ENCODE results near the gene FBN1.

Gene FBN1

GRCh38 chr15:48553559-48553958, 92.0 kb downstream of the FBN1 start:
- DNase-seq (ENCODE audit: low read depth), result no peak

- no peak for DNase-seq (ENCODE audit: low read depth)
These were observed 94.5 kb downstream of the FBN1 start for GRCh38 chr15:48550822-48551525.

GRCh38 chr15:48548455-48548854, 97.1 kb downstream of the FBN1 start:
- no peak for DNase-seq (ENCODE audit: low read depth)

DNA sequence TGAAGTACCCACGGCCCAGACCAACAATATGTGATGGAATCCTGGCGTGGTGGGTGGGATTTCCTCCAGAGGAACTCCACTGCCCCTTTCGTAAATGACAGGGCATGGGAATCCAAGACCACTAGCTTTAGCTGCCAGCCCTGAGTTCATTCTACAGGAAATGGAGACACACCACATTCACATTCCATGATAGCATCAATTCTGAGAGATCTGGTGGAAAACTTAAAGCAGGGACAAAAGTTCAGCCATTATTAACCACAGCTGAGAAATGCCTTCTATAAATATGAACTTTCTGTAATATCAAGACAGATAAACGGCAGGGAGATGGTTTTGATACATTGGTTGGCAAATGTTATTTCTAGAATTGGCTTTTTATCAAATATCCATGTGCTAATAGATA, 98.2 kb downstream of the FBN1 start:
- DNase-seq (ENCODE audit: low read depth), result no peak

GRCh38 chr15:48546296-48546695, 99.2 kb downstream of the FBN1 start:
- DNase-seq (ENCODE audit: low read depth), result no peak

DNA sequence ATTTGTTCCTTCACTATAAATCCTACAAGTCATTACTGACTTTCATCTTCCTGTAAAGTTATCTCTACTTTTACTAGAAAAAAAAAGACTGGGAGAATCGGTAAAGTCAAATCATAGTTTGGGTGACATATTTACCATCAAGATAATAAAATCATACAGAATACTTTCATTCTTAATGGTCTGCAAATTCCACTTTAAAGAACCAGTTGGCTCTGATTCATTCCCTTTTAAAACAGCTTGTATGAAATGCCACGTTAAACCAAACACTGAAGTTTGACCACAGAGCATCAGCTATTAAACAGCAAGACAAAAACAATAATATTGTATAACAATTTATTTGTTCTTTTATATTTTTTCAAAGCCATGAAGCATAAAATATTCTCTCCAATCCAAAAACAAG, 100.7 kb downstream of the FBN1 start:
- DNase-seq (ENCODE audit: low read depth), result no peak

DNA sequence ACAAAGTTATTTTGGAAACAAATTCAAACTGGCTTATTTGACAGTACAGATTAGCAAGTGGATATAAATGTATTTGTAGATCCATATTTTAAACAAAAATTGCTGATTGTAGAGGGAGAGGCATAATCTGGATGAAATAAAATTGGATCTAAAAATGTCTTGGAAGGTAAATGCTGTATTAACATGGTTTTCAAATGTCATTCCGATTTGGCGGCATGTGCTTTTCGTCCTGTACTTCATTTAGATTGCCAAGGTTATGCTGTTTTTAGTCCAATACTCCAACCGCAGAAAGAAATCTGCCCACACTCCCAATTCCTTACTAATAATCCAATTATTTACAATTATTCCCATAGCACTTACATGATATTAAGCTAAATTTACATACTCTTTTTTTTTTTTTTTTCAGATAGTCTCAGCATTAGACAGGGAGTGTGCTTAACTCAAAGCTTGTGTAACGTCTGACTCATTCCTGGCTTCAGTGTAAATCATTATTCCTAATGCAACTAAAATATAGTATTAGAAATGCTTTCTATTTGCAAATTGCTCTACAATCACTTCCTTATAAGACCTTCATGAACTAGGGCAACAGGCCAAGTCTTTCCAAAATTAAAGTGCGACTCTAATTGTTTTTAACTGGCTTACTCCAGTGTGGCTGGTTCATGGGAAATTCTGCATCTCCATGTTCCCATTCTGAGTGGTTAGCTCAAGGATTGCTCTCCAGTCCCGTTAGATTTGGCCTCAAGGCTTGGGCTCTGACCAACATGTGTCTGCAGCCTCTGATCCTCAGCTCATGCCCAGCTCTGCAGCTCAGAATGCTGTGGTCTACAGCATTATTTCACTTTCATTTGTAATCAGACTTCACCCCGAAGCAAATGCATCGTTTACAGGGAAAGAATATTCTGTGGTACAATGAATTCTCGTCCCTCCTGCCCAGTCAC, 103.9 kb downstream of the FBN1 start:
- no peak for DNase-seq (ENCODE audit: low read depth)

- DNase-seq (ENCODE audit: low read depth), result no peak
These were observed 104.8 kb downstream of the FBN1 start for GRCh38 chr15:48540756-48541155.

DNA sequence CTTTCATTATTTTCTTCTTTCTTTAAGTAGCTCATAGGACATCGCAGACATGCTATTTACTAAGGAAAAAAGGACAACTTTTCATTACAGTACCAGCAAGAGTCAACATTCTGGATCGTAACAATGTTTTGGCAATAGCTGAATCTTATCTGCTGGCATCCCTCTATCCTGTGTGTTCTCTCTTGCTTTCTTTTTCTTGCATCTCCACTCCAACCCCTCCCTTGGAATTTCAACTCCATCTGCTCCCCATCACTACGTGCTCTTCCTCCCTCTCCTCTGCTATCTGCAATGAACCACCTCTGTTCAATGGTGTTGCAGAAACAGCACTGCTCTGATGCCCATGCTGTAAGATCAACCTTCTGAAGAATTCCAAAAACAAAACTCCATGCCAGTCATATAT, 106.6 kb downstream of the FBN1 start:
- no peak for DNase-seq (ENCODE audit: low read depth)

DNA sequence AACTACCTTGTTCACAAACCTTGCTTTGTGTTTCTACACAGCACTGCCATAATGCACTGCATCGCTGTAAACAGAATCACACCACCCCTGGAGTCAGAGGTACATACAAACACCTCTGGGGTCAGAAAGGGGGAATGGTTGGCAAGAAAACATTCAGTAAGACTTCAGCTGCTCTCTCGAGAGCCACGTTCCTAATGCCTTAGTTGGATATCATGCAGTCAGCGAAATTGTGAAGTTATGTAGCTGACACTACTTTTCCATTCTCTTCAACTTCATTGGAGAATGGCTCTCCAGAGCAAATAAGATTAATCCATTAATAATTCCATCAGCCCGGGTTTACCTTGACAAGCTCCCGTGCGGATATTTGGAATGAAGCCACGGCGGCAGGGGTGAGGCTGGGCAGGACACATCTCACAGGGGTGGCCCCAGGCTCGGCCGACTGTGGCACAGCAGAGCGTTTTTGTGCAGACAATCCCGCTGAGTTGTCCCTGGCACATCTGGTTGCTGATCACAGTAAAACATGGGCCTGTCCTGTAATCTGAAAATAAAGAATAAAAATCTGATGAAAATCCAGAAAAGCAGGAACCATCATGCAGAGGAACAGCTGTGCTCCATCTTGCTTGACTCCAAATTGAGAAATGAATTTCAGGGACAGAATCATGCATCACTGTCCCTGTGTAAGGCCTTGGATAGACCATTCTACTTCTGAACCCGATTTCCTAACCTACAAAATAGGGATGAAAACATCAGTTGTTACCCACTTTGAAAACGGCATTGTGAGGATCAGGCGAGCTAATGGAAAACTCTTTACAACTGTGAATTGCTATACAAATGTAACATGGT, 108.0 kb downstream of the FBN1 start:
- no peak for DNase-seq (ENCODE audit: low read depth)

GRCh38 chr15:48536681-48537091, 108.8 kb downstream of the FBN1 start:
- DNase-seq (ENCODE audit: low read depth), result no peak

DNA sequence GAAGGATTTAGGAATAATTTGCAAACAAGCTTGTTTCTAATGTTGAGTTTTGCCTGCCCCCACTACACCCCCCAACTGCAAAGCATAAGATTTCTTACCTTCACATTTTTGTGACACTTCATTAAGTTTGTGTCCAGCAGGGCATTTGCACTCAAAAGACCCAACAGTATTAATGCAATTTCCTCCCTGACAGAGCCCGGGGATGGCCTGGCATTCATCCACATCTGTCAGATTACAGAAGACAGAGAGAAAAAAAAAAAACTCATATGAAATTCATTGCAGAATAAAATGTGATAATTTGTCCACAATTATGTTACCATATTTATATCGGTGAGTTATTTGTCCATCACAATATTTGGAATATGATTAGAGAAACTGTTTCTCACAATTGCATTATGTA, 111.5 kb downstream of the FBN1 start:
- no peak for DNase-seq (ENCODE audit: low read depth)

DNA sequence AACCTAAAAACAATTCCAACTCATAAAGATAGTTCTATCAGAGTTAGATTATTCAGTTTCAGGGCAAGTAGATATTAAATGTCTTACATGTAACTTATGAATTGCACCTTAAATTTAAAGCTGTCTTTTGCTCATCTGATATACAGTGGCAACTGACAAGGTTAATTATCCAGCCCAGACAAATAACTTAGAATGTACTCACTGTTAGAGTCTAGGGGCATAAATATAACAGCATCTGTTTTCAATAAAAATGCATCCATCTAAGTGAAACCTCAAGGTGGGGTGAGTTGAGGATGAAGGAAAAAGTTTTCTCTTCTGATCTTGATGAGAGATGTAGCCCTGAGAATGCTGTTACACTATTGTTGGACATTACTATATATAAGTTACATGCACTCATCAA, 112.6 kb downstream of the FBN1 start:
- DNase-seq (ENCODE audit: low read depth), result no peak

- DNase-seq (ENCODE audit: low read depth), result no peak
These were observed 115.0 kb downstream of the FBN1 start for GRCh38 chr15:48530528-48530927.

- DNase-seq (ENCODE audit: low read depth), result no peak
These were observed 116.6 kb downstream of the FBN1 start for GRCh38 chr15:48528921-48529320.

DNA sequence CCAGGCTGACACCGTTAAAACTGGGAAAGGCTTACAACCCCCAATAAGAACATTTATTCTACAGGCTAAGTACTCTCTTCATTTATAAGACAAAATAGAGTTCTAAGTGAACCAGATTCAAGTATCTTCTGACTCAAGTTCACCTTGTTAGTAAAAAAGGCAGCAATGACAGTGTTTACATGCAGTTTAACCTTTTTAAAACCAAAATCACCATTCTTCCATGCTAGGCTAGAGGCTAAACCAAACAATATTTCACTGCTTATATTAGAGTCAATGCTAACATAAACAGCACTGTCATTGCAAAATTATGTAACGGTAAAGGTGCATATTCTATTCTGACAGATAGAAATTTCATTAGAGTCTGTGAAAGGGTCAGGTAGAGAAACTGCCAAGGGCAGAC, 118.0 kb downstream of the FBN1 start:
- no peak for DNase-seq (ENCODE audit: low read depth)

- no peak for DNase-seq (ENCODE audit: low read depth)
These were observed 122.6 kb downstream of the FBN1 start for GRCh38 chr15:48522911-48523310.

- no peak for DNase-seq (ENCODE audit: low read depth)
These were observed 123.4 kb downstream of the FBN1 start for GRCh38 chr15:48522123-48522522.

DNA sequence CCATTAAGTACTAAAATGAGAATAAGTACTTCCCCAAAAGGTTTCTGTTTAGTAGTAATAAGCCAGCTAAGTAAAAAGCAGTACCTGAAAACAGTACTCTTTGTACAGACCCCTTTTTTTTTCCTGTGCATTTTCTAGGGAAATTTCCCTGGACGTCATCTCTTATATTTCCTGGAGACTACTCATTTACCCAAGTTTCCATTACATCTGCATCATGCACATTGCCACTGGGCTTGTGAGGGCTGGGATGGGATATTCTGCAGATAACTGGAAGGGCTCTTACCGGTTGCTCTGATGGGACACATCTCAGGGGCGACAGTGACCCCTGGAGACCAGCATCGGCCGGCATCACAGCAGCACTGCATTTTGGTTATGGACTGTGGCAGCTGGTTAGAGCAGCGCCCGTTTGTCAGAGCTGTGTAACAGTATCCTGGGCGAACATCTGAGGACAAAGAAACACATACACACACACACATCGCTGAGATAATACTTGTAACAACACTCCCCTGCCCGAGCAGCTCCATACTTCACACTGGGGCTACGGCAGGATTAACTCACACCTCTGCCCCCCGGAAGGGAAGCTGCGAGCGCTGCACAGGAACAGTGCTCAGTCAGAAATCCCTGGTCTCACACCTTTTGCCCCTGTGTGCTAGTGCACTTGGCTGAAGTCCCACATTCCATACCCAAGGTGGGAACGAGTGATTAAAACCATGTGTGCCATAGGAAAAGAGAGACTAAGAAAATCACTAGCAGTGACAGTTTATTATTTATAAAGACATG, 124.9 kb downstream of the FBN1 start:
- DNase-seq (ENCODE audit: low read depth), result no peak

GRCh38 chr15:48516121-48516520, 129.4 kb downstream of the FBN1 start:
- no peak for DNase-seq (ENCODE audit: low read depth)

DNA sequence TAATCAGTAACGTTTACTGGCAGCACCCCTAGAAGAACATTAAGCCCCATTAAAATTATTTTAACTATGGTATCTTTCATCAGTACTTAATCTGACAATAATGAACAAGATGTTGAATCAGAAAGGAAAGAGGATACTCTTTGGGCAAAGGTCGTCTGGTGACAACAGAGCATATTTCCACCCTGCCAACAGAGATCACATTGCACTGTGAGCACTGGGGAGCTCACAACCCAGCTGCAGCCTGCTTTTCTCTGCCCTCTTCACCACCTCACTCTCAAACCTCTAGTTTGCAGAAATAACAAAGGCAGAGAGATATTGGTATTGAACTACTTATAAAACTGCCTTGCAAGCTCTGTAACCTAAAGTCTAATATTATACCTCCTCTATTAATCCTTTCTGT, 130.0 kb downstream of the FBN1 start:
- DNase-seq (ENCODE audit: low read depth), result no peak
